ENCODE measurements around the gene ARID2.

Gene ARID2

GRCh38 chr12:45729233-45730083 lies at the start of gene ARID2:
ARID2 (plus strand) TSS chr12:45729706; CDS start chr12:45729837, 131 bp downstream.
- TF ChIP-seq CTCF (IDR thresholded peaks at IDR 0.05): no peak

GRCh38 chr12:45680362-45680761 lies 49.1 kb upstream of the ARID2 start:
- TF ChIP-seq CTCF (IDR thresholded peaks at IDR 0.05): no peak

GRCh38 chr12:45681465-45681864 lies 48.0 kb upstream of the ARID2 start:
- TF ChIP-seq CTCF (IDR thresholded peaks at IDR 0.05): no peak

- no peak for TF ChIP-seq CTCF (IDR thresholded peaks at IDR 0.05)
These were observed 43.8 kb upstream of the ARID2 start for GRCh38 chr12:45685680-45686079.

GRCh38 chr12:45687081-45688015 lies 42.2 kb upstream of the ARID2 start:
- no peak for TF ChIP-seq CTCF (IDR thresholded peaks at IDR 0.05)

- no peak for TF ChIP-seq CTCF (IDR thresholded peaks at IDR 0.05)
These were observed 41.3 kb upstream of the ARID2 start for GRCh38 chr12:45688183-45688582.

GRCh38 chr12:45695035-45695434 lies 34.5 kb upstream of the ARID2 start:
- TF ChIP-seq CTCF (IDR thresholded peaks at IDR 0.05): no peak

All from LNCAP (cell line).